ENCODE results near the gene ARMH1. TPM values are rescaled to one million over a fixed set of nuclear protein-coding genes. Genes with fewer than 3 reads are reported as not detected.
"Not testable (repeated sequence)": the region's sequence is repeated elsewhere in the genome, so short reads cannot be mapped to it uniquely, and the experiment has no call there.

The ARMH1 gene
- polyA plus RNA-seq, 10 donors, result 1.2 to 4.0 (median 2.1) TPM

DNA sequence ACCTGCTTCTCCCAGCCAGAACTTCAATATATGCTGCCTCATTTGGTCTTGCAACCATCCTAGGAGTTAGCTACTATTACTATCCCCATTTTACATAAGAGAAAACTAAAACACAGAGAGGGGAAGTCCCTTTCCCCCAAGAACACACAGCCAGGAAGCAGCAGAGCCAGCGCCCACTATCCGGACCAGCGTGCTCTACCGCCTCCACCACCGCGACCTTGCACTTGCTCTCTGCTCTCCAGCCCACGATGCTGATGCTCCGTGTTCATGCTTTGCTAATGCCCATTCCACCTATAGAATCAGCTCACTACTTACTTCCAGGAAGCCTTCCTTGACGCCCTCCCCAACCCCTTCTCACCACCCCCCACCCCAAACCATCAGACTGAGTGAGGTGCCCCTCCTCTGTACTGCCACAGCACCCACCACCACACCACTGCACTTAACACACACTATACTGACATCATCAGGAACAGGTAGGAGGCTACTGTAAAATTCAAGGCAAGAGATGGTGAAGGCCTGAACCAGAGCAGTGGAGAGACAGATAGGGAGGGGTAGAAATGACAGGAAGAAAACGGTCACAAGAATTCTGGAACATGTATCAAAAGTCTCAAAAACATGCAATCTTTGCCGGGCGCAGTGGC is 9.7 kb upstream of the ARMH1 start:
- no peak for DNase-seq

DNA sequence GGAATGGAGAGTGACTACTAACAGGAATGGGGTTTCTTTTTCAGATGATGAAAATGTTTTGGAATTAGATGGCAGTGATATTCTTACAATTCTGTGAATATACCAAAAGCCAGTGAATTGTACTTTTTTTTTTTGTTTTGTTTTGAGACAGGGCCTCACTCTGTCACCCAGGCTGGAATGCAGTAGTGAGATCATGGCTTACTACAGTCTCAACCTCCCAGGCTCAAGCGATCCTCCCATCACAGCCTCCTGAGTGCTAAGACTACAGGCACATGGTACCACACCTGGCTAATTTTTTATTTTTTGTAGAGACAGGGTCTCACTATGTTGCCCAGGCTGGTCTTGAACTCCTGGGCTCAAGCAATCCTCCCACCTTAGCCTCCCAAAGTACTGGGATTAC is 7.8 kb upstream of the ARMH1 start:
- not testable (repeated sequence) for DNase-seq

DNA sequence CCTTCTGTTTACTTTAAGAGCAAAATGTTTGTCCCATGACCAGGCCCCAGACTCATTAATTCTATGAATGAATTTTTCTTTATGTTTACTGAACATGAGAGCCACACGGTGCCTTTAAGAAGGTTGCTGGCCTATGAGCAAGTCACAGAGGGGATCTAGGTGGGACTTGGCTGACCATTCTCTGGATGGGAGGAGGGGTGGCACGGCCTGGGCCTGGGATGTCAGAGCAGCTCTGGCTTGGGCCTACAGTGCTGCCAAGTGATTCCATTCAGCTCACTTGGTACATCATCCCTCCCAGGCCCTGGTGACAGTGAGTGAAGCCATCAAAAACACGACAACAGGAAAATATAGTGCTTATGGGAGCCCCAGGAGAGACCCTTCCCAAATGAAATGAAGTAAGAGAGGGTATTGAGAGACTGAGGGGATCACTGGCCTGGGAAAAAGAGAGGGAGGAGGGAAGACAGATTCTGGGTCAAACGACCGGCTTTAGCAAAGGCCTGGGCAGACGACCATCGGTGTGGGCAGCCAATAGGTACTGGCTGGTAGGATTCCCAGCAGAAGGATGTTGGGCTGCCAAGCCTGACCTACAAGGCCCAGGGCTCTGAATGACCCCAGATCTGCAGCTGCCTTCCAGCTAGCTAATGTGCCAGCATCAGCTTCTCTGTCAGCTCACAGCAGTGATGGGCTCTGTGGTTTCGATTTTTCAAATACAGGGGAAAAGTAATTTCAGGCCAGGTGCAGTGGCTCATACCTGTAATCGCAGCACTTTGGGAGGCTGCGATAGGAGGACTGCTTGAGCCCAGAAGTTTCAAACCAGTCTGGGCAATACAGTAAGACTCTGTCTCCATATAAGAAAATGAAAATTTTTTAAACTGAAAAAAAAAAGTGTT is 3.5 kb upstream of the ARMH1 start:
- DNase-seq, result no peak

DNA sequence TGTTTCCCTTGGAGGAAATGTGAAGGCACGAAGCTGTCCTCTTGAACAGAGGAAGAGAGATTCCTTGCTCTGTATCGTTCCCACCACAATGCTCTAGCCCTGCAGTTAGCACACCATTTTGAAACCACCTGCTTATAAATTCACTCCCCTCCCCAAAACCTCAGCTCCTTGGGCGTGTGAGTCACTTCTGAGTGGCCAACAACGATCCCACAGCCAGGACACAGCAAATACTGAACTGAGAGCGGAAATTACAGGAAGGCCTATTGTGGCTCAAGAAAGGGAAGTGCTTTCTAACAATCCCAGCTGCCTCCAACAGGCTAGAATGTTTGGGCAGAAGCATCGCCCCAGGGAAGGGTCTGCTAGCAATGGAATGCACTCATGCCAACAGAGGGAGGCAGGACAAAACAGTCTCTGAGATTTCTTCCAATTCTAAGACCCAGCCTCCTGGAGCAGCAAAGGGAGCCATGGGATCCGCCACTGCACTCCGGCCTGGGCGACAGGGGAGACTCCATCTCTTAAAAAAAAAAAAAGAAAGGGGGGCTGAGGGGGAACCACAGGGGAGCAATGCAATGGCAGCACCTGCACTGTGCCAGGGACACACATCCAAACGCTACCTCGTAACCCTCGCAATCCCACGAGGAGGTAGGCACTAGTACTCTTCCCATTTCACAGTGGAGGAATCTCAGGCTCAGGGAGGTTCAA is 2.1 kb upstream of the ARMH1 start:
- DNase-seq, result peak in 2 of 3 donors; percentile 27 to 50

DNA sequence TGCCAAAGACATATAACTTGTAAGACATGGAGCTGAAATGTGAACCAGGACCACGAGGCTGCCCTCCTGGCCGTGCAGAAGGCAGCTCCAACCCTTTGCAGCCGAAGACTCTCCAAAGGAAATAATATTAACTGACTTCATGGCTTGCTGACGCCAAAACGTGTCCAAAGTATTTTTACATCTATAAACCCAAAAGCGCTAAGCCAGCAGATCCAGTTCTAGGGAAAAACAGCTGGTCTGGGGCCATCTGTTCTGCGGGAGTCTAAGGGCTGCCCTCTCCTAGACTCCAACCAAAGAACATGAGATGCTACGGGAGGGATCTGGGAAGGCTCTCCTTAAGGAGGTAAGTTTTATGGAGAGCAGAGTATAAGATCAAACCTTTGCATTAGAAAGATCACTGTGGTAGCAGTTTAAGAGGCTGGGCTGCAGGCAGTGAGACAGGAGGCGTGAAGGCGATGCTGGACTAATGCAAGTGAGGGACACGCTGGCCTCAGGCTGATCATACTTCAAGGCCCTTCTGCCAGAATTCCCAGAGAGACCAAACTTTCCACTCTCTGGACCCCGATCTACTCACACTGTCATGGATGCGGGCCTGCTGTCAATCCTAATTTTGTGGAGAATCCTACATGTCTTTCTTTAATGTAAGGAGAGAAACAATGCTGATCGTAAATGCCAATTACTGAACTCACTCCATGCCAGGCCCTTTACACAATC is 1.4 kb upstream of the ARMH1 start:
- DNase-seq, result peak in 2 of 3 donors; percentile 16 to 44

DNA sequence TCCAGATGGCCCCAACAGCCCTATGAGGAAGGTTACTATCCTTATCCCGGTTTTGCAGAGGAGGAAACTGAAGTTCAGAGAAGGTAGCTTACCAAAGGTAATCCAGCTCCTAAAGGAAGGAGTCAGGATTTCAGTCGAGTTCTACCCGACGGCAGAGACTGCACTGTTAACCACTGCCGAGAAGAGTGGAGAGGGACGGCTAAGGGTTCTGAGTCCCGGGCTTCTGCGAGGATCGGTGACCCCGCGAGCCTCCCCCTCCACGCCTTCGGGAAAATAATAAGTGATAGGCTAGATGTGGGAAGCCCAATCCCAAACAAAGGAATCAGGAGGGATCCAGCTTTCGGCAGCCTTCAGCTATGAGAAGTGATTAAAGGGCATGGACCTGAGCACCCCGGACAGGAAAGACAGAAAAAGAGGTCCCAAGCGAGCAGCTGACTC is 820 bp upstream of the ARMH1 start:
- DNase-seq, result no peak

DNA sequence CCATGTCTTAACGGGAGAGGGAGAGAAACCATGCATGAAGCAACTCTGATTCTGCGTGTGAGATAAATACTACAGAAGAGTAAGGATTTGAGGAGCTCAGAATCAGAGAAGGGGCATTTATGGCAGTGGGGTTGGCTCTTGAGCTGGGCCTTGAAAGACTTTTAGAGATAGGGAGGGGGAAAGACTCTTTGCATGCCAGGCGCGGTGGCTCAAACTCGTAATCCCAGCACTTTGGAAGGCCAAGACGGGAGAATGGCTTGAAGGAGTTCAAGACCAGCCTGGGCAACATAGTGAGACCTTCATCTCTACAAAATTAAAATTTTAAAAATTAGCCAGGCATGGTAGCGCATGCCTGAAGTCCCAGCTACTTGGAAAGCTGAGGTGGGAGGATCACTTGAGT is 672 bp downstream of the ARMH1 start:
- DNase-seq, result no peak

DNA sequence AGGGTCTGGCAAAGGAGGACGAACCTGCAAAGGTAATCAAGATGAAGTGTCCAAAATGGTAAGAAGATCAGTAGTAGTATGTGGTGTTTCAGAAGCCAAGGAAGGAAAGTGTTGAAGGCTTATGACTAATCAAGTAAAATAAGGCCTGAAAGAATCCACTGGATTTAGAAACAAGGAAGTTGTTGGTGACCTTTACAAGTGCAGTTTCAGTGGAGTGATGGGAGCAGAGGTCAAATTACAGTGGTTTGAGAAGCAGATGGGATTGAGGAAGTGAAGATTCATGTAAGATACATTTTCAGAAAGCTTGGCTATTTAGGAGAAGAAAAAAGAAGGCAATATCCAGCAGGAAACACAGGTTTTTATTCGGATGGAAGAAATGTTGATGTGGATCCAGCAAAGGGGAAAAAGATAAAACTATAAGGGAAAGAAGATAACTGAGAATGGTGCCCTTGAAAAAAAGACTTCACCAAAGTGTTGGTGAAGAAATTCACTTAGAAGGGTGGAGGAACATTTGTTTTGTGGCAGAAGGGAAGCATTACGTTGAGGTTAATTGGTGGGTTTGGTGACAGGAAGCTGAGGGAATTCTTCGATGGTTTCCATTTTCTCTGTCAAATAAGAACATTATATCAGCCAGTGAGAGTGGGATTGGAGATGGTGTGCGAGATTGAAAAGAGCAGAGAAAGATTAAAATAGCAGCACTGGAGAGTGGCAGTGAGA is 2.1 kb downstream of the ARMH1 start:
- no peak for DNase-seq

DNA sequence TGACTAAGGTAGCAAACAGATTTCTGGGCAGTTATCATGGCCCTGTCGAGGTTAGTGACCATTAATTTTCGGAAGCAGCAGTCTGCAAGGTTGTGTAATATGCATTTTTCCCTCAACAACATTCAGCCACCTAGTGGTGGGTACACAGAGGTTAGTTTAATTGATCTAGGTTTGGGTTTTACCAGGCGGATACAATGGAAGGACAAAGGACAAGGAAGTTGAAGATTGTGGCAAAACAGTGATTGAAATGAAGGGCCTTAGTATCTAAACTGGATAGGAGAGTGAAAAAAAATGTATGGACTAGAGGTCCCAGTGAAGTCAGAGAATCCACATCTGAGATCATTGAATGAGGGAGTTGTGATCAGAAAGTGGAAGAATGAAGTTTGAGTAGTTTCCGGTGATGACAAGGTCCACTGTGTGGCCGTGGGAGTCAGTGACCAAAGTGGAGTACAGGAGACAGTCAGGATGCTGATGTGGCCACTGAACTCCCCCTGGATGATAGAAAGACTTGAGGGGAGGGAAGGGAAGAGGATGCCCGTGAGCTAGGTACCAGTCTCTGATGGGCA is 2.8 kb downstream of the ARMH1 start:
- no peak for DNase-seq

DNA sequence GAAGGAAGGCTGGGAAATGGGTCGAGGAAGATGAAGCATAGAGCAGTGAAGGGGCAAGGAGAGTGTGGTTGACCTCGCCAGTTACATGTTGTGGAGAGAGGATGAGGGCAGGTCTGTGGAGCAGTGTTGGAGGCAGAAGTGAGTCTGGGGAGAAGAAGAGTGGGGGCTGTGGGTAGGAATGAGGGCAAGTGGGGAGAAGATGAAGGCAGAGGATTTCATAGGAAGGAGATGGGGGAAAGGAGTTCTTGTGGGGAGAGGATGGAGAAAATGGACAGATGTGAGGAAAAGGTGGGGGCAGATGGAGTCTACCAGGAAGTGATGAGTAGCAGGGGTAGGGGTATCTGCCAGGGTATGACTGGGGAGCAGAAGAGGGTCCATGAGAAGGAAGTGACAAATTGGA is 3.6 kb downstream of the ARMH1 start:
- DNase-seq, result no peak

DNA sequence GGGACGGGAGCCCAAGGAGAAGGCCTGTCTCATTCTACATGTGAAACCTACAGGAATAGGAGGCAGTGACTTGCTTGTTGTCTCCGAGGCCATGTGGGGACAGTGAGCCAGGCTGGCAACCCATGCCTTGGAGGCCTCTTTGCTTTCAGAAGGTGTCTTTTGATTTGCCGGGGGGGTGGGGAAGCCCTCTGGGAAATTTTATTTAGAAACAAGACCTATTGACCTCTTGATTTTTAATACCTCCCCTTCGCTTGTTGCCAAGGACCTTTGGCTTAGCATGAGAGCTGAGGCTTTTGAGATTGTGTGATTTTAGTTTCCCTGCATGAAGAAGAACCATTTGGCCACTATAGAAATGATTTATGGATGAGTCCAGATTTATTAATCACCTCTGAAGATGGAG is 4.1 kb downstream of the ARMH1 start:
- no peak for DNase-seq

DNA sequence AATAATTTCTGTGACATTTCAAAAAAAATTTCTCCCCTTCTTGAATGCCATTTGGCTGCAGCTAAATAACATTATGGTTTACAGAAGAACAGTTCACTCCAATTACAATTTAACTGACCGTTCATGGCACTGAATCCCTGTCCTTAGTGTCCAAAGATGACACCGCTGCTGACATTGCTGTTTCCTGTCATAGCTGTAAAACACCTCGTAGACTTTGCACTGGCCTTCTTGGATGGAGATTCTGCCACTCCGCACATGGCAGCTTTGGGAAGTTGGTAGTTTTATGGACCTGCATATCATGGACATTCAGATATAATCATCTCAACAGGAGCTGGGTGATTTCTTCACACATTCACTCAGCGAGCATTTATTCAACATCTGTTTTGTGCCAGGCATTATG is 5.0 kb downstream of the ARMH1 start:
- DNase-seq, result no peak

DNA sequence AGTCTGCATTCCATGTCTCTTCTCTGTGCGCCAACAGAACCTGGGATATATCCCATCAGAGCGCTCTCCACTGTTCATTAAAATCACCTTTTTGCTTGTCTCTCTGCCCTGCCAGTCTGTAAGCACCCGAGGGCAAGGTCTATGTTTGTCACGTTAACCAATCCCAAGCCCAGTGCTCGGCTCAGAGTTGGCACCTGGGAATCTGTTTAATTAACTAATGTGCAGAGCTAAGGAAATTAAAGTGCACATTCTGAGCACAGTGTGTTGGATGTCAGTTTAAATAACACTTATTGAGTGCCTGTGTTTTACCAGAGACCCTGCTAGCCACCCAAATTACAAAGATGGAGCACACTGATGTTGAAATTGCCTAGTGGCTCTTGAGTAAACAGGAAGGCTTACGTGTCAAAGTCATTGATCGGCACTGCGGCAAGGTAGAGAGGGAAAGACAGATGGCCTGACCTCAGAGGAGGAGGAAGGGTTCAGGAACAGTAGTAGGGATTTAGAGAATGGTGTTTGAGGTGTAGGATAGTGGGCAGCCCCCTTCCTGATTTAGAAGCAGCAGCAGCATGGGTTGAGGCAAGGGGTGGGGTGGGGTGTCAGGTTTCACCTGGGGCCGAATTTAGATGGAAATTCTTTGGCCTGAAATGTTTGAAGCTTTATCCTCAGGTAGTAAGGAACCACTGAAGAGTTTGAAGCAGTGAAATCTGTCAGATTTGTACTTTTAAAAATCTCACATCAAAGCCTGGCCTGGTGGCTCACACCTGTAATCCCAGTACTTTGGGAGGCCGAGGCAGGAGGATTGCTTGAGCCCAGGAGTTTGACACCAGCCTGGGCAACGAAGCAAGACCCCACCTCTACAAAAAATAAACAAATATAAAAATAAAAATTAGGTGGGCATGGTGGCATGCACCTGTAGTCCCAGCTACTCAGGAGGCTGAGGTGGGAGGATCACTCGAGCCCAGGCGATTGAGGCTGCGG is 7.7 kb downstream of the ARMH1 start:
- DNase-seq, result no peak

DNA sequence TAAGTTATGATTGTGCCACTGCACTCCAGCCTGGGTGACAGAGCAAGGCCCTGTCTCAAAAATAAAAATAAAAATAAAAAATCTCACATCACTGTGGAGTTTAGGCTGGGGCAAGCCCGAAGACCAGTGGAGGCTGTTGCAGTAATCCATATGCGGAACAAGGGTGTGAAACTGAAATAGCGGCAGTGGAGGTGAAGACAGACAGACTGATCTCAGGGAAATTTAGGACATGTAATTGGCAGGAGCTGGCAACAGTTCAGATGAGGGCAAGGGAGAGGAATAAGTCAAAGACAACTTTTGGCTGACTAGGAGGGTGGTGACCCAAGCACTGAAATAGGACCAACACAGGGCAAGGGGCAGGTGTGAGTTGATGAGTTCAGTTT is 8.4 kb downstream of the ARMH1 start:
- no peak for DNase-seq

DNA sequence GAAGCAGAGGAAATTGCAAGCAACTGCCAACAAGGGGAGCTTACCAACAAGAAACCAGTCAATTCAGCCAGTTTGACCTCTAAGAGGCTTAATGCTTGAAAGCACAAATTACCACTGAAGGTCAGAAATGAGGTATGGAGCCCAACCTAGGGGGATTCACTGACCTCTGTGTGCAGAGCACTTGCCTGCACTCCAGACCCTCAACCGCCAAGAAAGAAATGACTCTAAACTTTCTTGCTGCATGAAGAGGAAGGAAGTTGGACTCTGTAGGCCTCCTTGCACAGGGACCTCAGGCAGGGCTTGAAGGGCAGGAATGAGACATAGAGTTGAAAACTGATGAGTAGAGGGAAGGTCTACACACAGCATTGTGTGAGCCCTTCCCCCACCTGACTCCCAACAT is 10.0 kb downstream of the ARMH1 start:
- no peak for DNase-seq

DNA sequence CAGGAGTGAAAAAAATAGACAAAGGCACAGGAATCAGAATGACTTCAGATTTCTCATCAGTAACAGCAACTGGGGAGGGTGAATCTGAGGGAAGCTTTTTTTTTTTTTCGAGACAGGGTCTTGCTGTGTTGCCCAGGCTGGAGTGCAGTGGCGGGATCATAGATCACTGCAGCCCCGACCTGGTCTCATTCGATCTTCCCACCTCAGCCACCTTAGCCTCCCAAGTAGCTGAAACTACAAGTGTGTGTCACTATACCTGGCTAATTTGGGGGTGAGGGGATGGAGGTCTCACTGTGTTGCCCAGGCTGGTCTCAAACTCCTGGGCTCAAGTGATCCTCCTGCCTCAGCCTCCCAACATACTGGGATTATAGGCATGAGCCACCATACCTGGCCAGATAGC is 10.7 kb downstream of the ARMH1 start:
- no peak for DNase-seq

DNA sequence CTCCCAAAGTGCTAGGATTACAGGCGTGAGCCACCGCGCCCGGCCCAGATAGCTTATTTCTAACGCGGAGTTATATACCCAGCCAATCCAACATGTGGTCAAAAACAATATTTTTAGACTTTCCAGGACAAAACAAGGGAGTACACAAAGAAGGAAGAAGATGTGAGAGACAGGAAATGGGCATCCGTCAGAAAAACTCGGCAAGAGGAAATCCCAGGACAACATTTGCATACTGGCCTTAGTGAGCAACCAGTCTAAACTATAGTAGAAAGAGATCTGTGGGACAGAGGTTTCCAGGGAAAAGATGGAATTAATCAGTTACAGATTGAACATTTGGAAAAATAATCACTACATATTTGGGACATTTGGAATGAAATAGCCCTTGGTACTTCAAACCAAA is 11.4 kb downstream of the ARMH1 start:
- no peak for DNase-seq

DNA sequence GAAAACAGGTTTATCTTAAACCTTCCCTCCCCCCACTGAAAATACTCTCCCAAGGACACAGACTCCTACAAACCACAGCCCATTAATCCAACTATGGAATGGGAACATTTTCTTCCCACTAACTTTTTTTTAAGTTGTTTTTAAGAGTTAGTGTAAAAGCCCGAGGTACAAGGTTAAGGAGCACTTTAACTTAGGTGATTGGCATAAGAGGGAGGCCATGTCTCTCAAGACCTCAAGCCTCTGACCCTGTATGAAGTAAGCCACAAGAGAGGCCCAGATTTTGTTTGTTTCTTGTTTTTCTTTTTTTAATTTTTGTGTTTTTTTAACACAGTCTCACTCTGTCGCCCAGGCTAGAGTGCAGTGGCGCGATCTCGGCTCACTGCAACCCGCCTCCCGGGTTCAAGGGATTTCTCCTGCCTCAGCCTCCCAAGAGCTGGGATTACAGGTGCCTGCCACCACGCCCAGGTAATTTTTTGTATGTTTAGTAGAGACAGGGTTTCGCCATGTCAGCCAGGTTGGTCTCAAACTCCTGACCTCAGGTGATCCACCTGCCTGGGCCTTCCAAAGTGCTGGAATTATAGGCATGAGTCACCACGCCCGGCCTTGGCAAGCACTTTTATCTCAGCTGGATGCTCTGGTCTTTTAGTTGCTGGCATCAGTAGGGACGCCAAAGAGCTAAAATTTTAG is 14.4 kb downstream of the ARMH1 start:
- no peak for DNase-seq

DNA sequence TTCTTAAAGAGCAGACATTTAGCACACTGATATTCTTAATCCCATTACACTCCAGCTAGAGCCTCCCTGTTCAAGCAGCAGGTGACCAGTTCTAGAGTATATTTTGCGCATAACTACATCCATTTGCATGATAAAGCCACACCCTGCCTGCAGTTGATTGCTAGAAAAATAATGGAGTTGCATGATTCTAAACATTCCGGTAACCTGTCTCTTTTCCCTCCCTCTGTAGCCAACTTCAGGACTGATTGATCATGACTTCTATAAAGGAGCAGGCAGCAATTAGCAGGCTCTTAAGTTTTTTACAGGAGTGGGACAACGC is 14.9 kb downstream of the ARMH1 start:
- DNase-seq, result no peak
